ENCODE results near the gene PPP1R13B.
"Not testable (repeated sequence)": the region's sequence is repeated elsewhere in the genome, so short reads cannot be mapped to it uniquely, and the experiment has no call there.

Gene PPP1R13B

GRCh38 chr14:103694572-103695026 is 152.8 kb downstream of the PPP1R13B start:
- no peaks in the 10 kb centered on the region for H3K9me3 ChIP-seq (ENCODE audit: insufficient read depth, low read length)
- H3K4me1 ChIP-seq (ENCODE audit: insufficient read depth, insufficient read length) = peaks cover 3% of the 10 kb centered on the region
- no peak for DNase-seq (ENCODE audit: low read depth, low spot score)
- H3K27me3 ChIP-seq (ENCODE audit: insufficient read depth, insufficient read length) = no peaks in the 10 kb centered on the region
- peaks cover 72% of the 10 kb centered on the region for H3K36me3 ChIP-seq (ENCODE audit: insufficient read depth, insufficient read length, low read length)
- TF ChIP-seq SUZ12 (IDR thresholded peaks at IDR 0.05; ENCODE audit: extremely low read depth, insufficient read depth, insufficient read length) = no peak
- TF ChIP-seq YY1 (IDR thresholded peaks at IDR 0.05; ENCODE audit: insufficient read depth, insufficient read length) = no peak
- TF ChIP-seq ZNF274 (IDR thresholded peaks at IDR 0.05; ENCODE audit: low read depth, low read length) = no peak
- no peak overlapping the region for H3K4me3 ChIP-seq (ENCODE audit: insufficient read length, low read depth)
- no peak overlapping the region for H3K9ac ChIP-seq (ENCODE audit: insufficient read length, low read depth)

- Histone ChIP-seq H3K27me3 (ENCODE audit: insufficient read depth, insufficient read length) (no peaks in the 10 kb centered on the region), H3K36me3 (ENCODE audit: insufficient read depth, insufficient read length, low read length) (peaks cover 63% of the 10 kb centered on the region), H3K4me1 (ENCODE audit: insufficient read depth, insufficient read length) (peaks cover 6% of the 10 kb centered on the region), H3K9ac (ENCODE audit: insufficient read length, low read depth) (no peak overlapping the region), H3K4me3 (ENCODE audit: insufficient read length, low read depth) (no peak overlapping the region), H3K9me3 (ENCODE audit: insufficient read depth, low read length) (no peaks in the 10 kb centered on the region)
- no peak for TF ChIP-seq YY1 (IDR thresholded peaks at IDR 0.05; ENCODE audit: insufficient read depth, insufficient read length)
- TF ChIP-seq SUZ12 (IDR thresholded peaks at IDR 0.05; ENCODE audit: extremely low read depth, insufficient read depth, insufficient read length) = no peak
- TF ChIP-seq ZNF274 (IDR thresholded peaks at IDR 0.05; ENCODE audit: low read depth, low read length) = no peak
- no peak for DNase-seq (ENCODE audit: low read depth, low spot score)
Measured at GRCh38 chr14:103693515-103693914, 153.9 kb downstream of the PPP1R13B start.

GRCh38 chr14:103692871-103693270 is 154.5 kb downstream of the PPP1R13B start:
- TF ChIP-seq ZNF274 (IDR thresholded peaks at IDR 0.05; ENCODE audit: low read depth, low read length) (no peak), SUZ12 (IDR thresholded peaks at IDR 0.05; ENCODE audit: extremely low read depth, insufficient read depth, insufficient read length) (no peak), YY1 (IDR thresholded peaks at IDR 0.05; ENCODE audit: insufficient read depth, insufficient read length) (no peak)
- no peak for DNase-seq (ENCODE audit: low read depth, low spot score)
- Histone ChIP-seq H3K4me1 (ENCODE audit: insufficient read depth, insufficient read length) (peaks cover 6% of the 10 kb centered on the region), H3K36me3 (ENCODE audit: insufficient read depth, insufficient read length, low read length) (peaks cover 61% of the 10 kb centered on the region), H3K9ac (ENCODE audit: insufficient read length, low read depth) (no peak overlapping the region), H3K9me3 (ENCODE audit: insufficient read depth, low read length) (no peaks in the 10 kb centered on the region), H3K27me3 (ENCODE audit: insufficient read depth, insufficient read length) (no peaks in the 10 kb centered on the region), H3K4me3 (ENCODE audit: insufficient read length, low read depth) (no peak overlapping the region)

GRCh38 chr14:103692159-103692558 is 155.2 kb downstream of the PPP1R13B start:
- Histone ChIP-seq H3K27me3 (ENCODE audit: insufficient read depth, insufficient read length) (no peaks in the 10 kb centered on the region), H3K4me1 (ENCODE audit: insufficient read depth, insufficient read length) (peaks cover 2% of the 10 kb centered on the region), H3K9me3 (ENCODE audit: insufficient read depth, low read length) (no peaks in the 10 kb centered on the region), H3K36me3 (ENCODE audit: insufficient read depth, insufficient read length, low read length) (peaks cover 61% of the 10 kb centered on the region), H3K9ac (ENCODE audit: insufficient read length, low read depth) (no peak overlapping the region), H3K4me3 (ENCODE audit: insufficient read length, low read depth) (no peak overlapping the region)
- no peak for DNase-seq (ENCODE audit: low read depth, low spot score)
- TF ChIP-seq ZNF274 (IDR thresholded peaks at IDR 0.05; ENCODE audit: low read depth, low read length) (no peak), SUZ12 (IDR thresholded peaks at IDR 0.05; ENCODE audit: extremely low read depth, insufficient read depth, insufficient read length) (no peak), YY1 (IDR thresholded peaks at IDR 0.05; ENCODE audit: insufficient read depth, insufficient read length) (no peak)

- H3K36me3 ChIP-seq (ENCODE audit: insufficient read depth, insufficient read length, low read length) = peaks cover 63% of the 10 kb centered on the region
- H3K27me3 ChIP-seq (ENCODE audit: insufficient read depth, insufficient read length); H3K4me1 ChIP-seq (ENCODE audit: insufficient read depth, insufficient read length); H3K9ac ChIP-seq (ENCODE audit: insufficient read length, low read depth); H3K9me3 ChIP-seq (ENCODE audit: insufficient read depth, low read length); H3K4me3 ChIP-seq (ENCODE audit: insufficient read length, low read depth); DNase-seq (ENCODE audit: low read depth, low spot score): not testable (repeated sequence)
Measured at GRCh38 chr14:103691655-103692054, 155.7 kb downstream of the PPP1R13B start.

- no peak for DNase-seq (ENCODE audit: low read depth, low spot score)
- H3K27me3 ChIP-seq (ENCODE audit: insufficient read depth, insufficient read length) = no peaks in the 10 kb centered on the region
- H3K9ac ChIP-seq (ENCODE audit: insufficient read length, low read depth) = no peak overlapping the region
- TF ChIP-seq SUZ12 (IDR thresholded peaks at IDR 0.05; ENCODE audit: extremely low read depth, insufficient read depth, insufficient read length) (no peak), YY1 (IDR thresholded peaks at IDR 0.05; ENCODE audit: insufficient read depth, insufficient read length) (no peak), ZNF274 (IDR thresholded peaks at IDR 0.05; ENCODE audit: low read depth, low read length) (no peak)
- H3K36me3 ChIP-seq (ENCODE audit: insufficient read depth, insufficient read length, low read length) = peaks cover 69% of the 10 kb centered on the region
- H3K4me1 ChIP-seq (ENCODE audit: insufficient read depth, insufficient read length) = peaks cover 4% of the 10 kb centered on the region
- no peak overlapping the region for H3K4me3 ChIP-seq (ENCODE audit: insufficient read length, low read depth)
- H3K9me3 ChIP-seq (ENCODE audit: insufficient read depth, low read length) = no peaks in the 10 kb centered on the region
Measured at GRCh38 chr14:103690332-103690731, 157.0 kb downstream of the PPP1R13B start.

GRCh38 chr14:103688906-103689902 is 158.2 kb downstream of the PPP1R13B start:
- peaks cover 72% of the 10 kb centered on the region for H3K36me3 ChIP-seq (ENCODE audit: insufficient read depth, insufficient read length, low read length)
- H3K9ac ChIP-seq (ENCODE audit: insufficient read length, low read depth) = no peak overlapping the region
- H3K9me3 ChIP-seq (ENCODE audit: insufficient read depth, low read length) = no peaks in the 10 kb centered on the region
- H3K27me3 ChIP-seq (ENCODE audit: insufficient read depth, insufficient read length) = no peaks in the 10 kb centered on the region
- TF ChIP-seq ZNF274 (IDR thresholded peaks at IDR 0.05; ENCODE audit: low read depth, low read length) = no peak
- TF ChIP-seq YY1 (IDR thresholded peaks at IDR 0.05; ENCODE audit: insufficient read depth, insufficient read length) = no peak
- no peak for TF ChIP-seq SUZ12 (IDR thresholded peaks at IDR 0.05; ENCODE audit: extremely low read depth, insufficient read depth, insufficient read length)
- DNase-seq (ENCODE audit: low read depth, low spot score) = no peak
- H3K4me3 ChIP-seq (ENCODE audit: insufficient read length, low read depth) = no peak overlapping the region
- peaks cover 4% of the 10 kb centered on the region for H3K4me1 ChIP-seq (ENCODE audit: insufficient read depth, insufficient read length)
